ENCODE results near the gene PDLIM4.

DNA sequence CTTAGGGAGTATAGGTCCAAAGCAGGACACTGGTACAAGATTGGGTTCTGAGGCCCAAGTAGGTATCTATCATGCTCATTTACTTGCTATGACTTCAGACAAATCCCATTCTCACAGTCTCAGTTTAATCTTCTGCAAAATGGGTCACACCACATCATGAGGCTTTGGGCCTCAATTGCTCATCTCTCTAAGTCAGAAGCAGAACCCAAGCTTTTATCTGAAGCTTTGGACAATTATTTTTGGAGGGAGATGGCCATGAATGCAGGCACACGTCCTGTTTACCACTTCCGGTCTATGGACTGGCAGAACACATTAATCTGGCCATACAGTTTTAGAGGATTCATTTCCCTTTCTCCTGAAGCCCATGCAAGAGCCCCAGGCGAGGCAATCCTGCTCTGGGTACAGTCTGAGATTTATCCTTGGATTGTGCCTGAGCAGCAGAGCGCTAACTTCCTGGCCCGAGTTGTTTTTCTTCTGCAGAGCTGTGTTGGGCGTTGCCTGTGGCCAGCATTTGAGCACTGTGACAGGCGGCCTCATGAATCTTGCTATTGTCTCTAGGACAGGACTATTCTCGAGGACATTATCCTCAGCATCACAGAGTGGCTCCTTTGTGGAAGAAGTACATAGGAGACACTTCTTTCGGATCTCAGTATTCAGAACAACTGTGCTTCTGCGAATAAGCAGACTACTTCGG lies 52.8 kb downstream of the PDLIM4 start:
- no peak for TF ChIP-seq CTCF (IDR thresholded peaks at IDR 0.05; ENCODE audit: low read depth, low read length, poor library complexity, severe bottlenecking)
- no peak for TF ChIP-seq EZH2phosphoT487 (IDR thresholded peaks at IDR 0.05; ENCODE audit: borderline replicate concordance, low read length)
